ENCODE data around the gene UBXN11.

The UBXN11 gene

DNA sequence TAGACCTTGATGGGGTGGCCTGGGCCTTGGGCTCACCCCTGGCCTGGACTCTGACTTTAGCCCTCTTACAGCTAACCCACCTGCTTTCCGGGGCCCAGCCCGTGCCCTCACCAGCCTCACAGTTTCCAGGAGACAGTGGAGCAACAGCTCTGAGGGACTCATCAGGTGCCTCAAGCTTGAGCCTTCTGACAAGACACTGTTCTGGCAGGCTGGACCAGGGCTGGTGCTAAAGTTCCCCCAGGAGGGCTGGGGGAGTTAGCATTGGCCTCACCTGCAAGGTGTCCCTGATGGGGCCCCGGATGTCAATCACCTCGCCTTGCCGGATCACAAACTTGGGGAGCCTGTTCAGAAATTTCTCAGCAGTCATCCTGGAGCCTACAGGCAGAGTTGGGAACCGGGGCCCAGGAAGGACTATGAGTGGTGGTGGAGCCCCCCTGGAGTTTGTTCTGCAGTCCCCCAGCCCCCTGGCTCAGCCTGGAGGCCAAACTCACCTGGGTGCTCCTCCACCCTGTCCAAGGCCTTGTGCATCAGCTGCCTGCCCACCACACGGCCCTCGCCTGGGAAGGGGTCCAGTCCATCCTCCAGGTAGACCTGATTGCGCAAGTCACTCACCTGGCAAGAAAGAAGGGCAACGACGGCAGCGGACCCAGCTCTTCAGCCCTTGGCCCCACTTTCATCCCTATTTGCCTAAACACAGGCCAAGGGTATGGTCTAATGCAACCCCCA is 22.4 kb downstream of the UBXN11 start:
- no peak for DNase-seq

DNA sequence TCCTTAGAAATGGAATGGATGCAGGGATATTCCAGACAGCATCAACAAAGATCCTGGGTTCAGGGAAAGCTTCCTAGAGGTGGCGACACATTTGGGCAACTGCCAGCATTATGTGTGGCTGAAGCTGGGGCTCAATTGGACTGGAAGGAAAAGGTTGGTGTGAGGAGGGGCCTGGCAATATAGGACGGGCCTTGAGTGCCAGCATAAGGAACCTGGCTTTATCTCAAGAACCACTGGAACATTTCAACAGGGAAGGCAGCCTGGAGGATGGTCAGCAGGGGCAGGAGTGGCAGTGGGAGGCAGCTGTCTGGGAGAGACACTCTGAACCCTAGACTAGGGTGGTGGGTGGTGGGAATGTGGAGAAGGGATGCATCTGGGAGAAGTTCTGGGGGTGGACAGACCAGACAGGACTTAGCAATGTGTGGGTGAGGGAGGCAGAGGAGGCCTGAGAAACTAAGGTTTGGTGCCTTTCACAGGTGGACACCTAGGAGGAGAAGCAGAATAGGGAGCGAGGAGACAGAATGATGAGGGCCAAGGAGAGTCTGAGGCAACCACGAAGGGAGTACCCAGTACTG is 23.1 kb downstream of the UBXN11 start:
- DNase-seq = no peak

DNA sequence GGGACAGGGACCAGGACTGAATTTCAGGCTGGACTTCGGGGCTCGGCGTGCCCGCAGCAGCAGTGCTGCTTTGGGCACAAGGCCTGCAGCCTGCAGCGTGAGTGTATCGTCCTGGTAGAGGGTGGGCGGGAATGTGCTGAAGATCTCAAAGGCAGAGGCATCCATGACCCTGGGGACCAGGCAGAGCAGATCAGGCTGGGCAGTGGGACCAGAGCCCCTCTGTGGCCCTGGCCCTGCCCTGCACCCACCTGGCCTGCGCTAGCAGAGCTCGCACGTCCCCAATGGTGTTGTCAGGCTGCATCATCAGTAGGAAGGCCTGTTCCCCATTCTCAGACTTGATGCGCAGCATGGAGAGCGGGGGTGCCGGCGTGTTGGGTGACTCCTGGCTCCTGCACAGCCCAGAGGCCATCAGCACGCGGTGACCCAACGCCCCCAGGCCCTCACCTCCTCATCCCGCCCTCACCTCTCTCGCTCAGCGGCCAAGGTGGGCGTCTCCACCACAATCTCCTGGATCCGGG is 24.0 kb downstream of the UBXN11 start:
- no peak for DNase-seq

DNA sequence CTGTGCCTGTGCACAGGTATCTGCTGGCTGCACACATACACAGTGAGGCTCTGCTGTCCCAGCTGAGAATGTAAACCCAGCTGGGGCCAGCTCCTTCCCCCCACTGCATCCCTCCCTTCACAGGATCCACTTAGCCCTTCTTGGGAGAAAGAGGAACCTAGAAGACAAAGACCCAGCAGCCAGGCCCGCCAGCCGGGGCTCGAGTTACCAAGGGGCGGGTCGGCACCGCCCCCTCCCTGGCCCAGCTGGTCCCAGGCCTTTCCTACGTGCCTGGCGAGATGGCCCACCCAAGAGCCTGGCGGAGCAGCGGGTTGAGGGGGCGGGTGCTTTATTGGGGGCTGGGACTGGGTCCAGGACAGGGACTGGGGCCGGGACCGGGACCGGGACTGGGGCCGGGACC is 24.5 kb downstream of the UBXN11 start:
- DNase-seq = no peak

DNA sequence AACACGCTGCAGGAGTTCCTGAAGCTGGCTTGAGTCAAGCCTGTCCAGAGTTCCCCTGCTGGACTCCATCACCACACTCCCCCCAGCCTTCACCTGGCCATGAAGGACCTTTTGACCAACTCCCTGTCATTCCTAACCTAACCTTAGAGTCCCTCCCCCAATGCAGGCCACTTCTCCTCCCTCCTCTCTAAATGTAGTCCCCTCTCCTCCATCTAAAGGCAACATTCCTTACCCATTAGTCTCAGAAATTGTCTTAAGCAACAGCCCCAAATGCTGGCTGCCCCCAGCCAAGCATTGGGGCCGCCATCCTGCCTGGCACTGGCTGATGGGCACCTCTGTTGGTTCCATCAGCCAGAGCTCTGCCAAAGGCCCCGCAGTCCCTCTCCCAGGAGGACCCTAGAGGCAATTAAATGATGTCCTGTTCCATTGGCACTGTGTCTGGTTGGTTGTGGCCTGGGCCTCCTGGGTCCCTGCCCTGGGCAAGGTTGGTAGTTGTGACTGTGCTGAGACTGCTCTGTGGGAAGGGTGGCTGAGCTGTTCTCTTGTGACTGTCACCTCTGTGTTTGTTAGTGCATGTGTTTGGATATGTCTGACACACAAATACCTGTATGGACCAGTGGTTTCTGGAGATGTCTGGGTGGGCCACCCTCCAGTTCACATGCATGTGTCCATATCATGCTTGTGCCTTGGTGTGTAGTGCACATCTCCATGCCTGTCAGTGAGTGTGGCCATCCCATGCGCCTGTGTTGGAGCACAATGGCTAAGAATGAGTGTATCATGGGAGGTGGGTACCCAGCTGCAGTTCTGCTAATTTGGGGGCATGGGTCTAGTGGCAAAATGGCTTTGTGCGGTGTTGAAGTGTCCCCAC is 25.1 kb downstream of the UBXN11 start:
- DNase-seq = no peak

DNA sequence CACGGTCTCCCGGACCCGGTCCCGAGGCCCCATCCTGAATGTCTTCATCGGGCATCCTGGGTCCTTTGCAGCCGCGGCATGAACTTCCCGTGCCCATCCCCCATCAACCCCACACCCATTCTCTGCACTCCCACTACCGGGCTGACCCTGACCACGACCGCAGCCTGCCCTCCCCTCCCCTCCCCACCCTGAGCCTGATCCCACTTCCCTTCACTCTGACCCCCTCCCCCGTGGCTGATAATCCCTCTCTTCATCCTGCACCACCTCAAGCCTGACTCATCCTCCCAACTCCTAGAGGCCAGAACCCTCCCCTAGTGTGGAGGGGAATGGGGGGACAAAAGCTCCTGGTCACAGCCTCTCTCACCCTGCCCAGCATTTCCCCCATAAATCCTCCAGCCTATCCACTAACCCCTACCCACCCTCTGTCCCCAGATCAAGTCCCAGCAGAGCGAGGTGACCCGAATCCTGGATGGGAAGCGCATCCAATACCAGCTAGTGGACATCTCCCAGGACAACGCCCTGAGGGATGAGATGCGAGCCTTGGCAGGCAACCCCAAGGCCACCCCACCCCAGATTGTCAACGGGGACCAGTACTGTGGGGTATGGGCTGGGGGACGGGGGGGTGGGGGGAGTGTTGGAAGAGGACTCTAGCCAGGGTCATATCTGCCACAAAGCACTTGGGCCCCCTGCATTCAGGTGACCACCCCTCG is 25.9 kb downstream of the UBXN11 start:
- no peak for DNase-seq

DNA sequence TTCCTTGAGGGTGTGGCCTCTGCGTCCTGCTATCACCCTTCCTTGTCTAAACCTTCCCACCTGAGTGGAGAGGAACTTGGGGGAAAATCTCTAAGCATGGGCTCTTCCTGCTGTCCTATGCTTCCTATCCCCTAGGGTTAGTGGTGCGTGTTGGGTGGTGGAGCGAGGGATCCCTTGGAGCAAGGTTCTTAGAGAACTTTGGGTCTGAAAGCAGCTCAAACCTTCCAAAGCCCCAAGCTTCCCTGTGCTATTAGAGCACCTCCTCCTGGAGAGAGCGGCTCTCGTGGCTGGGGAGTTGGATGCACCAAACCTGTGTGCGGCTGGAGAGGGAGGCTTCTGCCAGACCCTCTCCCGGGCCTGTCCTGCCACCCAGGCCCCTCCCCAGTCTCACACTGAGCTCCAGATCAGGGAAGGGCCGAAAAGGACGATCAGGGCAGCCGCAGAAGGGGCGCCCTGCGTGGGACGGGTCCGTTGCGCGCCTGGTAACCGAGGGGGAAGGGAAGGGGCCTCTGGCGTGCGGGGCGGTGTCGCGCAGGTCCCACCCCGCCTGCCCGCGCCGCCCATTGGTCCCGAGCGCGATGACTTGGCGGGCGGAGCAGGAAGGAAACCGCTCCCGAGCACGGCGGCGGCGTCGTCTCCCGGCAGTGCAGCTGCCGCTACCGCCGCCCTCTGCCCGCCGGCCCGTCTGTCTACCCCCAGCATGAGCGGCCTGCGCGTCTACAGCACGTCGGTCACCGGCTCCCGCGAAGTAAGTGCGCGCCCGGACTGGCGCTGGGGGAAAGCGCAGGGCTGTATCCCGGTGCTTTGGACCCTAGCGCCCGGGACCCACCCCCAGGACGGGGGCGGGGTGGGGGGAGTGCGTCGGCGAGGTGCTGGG is 26.7 kb downstream of the UBXN11 start, which contains the start of gene SH3BGRL3:
Gene SH3BGRL3, plus strand, starts transcription at position 631 of the 877 bp plus-strand sequence. Its CDS starts 70 bp downstream, at position 701.
- peak; percentile 67 for DNase-seq

DNA sequence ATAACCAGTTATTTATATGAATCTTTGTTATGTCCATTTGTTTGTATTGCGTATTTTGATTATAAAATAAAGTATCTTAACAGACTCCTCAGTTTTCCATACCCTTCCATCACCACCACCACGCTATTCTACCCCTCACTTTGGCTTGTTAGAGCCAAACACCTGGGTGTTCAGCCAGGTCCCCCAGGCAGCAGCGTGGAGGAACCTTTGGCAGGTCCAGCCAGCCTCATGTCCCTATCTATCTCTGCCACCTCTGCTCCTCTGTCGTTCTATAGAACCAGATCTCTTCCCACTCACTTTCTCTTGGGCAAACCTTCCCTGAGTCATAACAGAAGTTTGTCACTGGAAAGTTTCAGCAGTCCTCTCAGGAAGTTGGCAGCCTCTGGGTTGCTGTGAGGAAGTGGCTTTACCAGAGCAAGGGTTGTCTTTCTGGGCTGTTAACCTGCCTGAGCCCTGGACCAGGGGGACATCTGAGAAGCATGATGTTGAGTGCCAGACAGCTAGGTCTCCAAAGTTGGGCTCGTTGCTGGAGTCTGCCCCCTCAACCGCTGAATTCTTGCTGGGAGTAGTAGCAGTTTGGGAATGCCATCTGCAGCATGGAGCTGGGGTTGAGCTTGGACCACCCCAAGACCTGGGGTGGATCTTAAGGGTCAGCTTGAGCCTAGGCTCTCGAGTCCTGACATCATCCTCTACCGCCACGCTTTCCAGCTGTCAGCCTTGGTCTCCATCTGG is 27.5 kb downstream of the UBXN11 start:
- DNase-seq = no peak

DNA sequence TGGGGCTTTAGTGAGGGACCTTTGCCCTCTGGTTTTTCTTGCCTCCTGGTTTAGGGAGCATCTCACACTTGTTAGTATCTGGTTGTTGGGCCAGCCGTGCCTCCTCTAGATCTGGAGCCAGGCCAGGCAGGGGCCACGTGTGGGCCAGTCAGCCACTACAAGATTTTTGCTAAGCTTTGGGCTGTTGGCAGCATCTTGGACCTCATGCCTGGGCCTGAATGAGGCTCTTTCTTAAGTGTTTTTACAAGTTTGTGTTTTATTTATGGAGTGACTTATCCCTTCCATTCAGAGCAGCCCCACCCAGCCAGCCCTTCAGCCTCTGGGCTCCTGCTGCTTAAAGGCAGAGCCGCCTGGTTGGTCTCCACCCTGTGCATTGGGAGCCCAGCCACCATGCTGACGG is 28.1 kb downstream of the UBXN11 start:
- no peak for DNase-seq

DNA sequence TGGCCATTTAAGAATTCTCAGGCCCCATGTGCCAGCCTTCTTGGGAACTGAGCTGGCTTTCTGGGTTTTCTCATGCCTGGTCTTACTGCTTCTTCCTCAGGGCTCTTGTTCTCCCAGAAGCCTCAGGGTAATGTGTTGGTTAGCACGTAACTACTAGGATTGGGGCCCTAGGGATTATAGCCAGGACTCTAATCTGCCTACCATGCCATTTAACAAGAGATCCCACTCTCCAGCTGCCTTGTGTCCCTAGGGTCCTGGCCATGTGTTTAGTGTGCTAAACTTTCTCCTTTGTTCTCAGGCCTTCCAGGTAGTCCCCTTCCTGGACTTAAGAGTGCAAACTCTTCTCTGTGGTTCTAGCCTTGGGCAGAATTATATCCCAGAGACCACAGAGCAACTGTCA is 28.7 kb downstream of the UBXN11 start:
- DNase-seq = no peak

DNA sequence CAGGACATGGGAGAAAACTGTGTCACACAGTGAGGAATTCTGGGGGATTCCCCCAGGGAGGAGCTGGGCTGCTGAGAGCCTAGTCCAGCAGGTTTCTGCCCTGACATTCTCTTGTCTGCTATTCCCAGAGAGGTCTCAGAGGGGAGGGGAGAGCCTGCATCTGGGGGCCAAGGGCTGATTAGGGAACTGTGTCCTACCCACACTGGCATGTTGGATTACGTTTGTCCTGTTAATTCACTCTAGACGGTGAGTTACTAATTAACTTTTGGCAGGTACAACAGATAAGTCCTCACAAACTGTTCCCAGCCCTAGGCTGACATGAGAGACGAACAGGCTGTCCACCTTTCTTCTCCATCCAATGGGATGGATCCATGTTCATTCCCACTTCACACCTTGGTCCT is 29.2 kb downstream of the UBXN11 start:
- no peak for DNase-seq

DNA sequence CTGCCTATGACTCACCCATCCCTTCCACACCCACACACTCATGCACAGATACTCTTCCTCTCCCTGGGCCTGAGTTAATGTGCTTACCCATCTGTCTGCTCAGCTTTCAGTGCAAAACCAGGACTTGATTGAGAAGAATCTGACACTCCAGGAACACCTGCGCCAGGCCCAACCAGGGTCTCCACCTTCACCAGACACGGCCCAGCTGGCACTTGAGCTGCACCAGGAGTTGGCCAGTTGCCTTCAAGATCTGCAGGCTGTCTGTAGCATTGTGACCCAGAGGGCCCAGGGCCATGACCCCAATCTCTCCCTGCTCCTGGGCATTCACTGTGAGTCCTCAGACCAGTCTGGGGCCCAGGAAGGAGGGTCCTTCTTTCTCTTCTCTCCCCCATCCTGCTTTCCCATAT is 30.0 kb downstream of the UBXN11 start:
- DNase-seq = no peak

DNA sequence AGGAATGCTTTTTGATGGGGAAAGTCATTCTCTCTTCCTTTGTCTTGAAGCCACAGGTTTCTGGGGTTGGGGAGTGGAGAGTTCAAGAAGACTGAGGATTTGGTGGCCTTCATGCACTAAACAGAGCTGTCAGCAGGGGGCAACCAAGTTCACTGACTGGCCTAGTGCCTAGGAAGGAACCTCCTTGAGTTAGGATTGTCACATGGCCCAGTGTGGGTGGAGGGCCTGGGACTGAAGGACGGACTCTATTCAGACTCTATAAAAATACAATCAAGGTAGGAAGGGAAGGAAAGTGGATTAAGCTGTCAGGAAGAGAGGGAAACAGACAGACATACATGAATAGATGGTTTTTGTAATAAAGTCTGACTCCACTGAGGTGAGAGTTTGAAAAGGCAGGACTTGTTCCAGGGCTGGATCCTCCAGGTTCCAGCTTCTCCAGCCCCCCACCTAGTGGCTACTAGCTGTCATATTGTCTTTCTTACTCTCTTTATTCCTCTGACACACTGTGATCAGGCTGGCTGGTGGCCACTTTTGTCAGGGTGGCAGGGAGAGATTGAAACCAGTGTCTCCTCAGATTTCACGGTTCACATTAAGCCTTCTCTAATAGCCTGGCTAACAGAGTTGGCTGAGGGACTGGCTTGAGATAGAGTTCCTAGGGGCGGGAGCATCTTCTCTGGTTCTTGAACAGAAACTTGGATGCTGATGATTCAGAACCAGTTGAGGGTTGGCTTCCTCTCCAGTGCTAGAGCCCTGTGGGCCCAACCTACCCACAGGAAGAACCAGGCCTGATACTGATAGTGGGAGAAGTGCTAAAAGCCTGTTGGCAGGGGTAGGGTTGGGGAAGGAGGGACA is 30.6 kb downstream of the UBXN11 start:
- DNase-seq = peak; percentile 38

DNA sequence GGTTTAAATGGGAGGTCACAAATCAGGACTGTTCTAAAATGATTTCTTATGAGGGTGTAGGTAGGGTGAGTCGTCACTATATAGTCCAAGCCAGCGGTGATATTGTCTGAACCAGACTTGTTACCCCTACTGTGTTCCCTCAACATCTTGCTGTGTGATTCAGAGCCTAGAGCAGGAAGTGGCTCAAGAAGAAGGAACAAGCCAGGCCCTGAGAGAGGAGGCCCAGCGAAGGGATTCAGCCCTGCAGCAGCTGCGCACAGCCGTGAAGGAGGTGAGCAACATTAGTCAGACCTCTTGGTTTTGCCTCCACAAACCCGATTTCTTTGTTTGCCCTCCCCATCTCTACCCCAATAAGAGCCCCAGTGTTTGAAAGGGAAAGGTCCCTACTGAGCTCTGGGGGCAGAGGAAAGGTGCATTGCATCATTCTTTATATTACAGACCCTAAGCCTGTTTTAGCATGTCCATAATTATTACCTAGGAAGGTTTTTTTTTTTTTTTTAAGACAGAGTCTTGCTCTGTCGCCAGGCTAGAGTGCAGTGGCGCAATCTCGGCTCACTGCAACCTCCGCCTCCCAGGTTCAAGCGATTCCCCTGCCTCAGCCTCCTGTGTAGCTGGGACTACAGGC is 31.5 kb downstream of the UBXN11 start:
- no peak for DNase-seq

DNA sequence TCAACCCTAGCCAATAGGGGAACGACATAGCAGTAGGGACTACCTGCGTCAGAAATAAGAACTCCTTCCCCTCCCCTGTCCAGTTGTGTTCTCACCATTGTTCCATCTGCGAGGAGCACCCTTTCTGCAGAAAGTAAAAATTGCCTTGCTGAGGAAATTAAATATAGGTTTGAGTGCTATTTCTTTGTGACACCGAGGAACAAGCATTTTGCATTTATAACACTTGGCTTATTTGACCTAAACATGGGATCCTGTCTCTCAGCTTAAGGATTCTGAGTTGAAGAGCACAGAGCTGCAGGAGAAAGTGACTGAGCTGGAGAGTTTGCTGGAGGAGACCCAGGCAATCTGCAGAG is 37.3 kb downstream of the UBXN11 start:
- no peak for DNase-seq

DNA sequence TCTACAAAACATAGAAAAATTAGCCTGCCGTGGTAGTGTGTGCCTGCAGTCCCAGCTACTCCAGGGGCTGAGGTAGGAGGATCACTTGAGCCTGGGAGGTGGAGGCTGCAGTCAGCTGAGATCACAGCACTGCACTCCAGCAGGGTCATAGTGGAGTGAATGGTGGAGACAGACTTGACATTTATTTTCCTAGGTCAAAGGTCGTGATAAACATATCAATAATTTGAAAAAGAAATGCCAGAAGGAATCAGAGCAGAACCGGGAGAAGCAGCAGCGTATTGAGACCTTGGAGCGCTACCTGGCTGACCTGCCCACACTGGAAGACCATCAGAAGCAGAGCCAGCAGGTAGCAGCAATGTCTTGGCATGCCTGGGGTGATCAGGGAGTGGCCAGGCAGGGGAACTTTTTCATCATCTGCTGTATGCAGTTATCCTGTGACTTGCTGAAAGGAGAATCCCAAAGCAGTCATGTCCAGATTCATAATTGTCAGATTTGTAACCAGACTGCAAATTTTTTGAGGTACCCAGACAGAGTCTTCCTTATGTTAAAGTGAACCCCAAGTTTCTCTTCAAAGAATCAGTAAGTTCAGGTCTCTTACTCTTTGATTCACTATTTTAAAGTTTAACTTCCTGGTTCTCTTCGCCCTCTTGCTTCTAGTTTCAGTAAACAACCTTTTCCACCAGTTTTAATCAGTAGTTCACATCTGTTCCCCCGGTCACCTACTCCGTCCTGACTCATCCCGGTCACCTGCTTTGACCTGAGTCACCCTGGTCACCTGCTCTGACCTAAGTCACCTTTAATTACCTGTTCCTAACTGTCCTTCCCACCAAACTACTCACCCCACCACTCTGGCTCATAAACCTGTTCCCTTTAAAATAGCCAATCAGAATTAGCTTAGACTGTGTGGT is 37.9 kb downstream of the UBXN11 start:
- no peak for DNase-seq

DNA sequence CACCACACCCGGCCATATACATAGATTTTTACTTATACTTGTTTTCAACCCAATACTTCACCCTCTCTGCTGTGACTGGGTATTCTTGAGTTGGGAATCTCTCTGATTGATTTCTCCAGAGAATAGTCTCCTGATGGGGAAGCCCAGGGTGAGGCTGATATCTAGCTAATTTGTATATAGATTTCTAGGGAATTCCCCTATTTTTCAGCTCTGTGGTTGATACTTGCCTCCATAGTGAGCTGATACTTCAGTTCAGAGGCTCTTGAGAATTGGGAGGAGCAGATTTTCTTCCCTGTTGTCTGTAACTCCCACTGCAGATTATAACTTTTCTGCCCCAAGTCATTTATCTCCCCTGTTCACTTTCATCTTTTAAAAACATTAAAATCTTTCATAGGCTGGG is 41.0 kb downstream of the UBXN11 start:
- DNase-seq = no peak

DNA sequence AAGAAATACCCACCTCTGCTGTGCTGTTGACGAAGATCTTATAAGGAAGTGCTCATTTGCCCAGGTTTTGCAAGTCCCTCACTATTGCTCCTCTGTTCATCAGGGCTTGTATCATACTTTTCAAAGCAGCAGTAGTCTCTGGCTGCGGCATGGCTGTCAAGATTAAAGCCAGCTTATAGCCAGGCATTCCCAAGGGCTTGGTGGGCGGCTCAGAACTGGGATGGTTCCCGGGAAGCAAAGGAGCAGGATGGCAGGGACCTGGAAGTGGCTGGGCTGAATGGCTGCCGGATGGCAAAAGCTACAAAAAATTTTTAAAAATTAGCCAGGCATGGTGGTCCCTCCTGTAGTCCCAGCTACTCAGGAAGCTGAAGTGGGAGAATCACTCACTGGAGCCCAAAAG is 43.2 kb downstream of the UBXN11 start:
- DNase-seq = no peak

DNA sequence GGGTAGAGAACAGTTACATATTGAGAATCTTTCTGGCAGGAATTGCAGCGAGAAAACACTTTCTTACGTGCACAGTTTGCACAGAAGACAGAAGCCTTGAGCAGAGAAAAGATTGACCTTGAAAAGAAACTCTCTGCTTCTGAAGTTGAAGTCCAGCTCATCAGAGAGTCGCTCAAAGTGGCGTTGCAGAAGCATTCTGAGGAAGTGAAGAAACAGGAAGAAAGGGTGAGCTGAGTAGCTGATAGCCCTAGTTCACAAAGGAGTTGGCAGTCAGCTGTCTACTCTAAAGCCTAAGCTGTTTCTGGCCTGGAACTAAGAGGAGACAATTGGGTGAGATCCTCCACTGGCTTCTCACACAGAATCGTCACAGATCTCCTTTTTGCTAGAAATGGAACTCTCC is 46.9 kb downstream of the UBXN11 start:
- DNase-seq = no peak

All from DMS79 (cell line).